NCI-H1092 treated with DMSO at 0.1 percent for 48 hours (cell line): ENCODE measurements around the gene ZNF714.

Experiments
- DNase-seq: peaks from one replicate; lab custom pipeline; 2025; lab: John Stamatoyannopoulos, UW

ZNF714 gene

GRCh38 chr19:21082011-21082975, at the start of gene ZNF714:
Gene ZNF714 (plus strand): TSS chr19:21082203. CDS start chr19:21098269, 16,066 bp downstream.
- DNase-seq, result peak; percentile 71

DNA sequence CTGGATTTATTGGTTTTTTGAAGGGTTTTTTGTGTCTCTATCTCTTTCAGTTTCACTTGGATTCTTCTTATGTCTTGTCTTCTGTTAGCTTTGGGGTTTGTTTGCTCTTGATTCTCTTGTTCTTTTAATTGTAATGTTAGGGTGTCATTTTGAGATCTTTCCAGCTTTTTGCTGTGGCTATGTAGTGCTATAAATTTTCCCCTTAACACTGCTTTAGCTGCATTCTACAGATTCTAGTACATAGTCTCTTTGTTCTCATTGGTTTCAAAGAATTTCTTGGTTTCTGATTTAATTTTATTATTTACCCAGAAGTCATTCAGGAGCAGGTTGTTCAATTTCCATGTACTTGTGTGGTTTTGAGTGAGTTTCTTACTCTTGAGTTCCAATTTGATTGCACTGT, 37.0 kb upstream of the ZNF714 start:
- no peak for DNase-seq

GRCh38 chr19:21046489-21046888, 35.5 kb upstream of the ZNF714 start:
- no peak for DNase-seq

- no peak for DNase-seq
Observed at GRCh38 chr19:21047716-21048115, 34.3 kb upstream of the ZNF714 start.

DNA sequence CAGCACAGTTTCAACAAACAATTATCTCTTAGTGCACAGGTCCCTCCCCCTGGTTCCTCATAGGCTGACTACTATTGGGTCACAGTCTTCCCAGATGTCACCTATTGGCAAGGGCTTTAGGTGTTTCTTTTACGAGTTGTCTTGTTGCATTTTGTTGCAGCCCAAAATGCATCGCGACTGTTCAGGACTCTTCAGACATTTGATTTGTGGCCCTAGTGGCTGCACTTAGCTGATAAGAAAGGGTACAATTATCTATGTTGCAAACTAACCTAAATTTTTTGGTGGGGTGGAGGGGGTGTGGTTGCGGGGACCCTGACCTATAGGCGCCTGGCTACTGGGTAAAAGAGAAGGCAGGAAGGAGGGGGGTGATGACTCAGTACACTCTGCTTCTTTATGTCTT, 29.1 kb upstream of the ZNF714 start:
- no peak for DNase-seq

DNA sequence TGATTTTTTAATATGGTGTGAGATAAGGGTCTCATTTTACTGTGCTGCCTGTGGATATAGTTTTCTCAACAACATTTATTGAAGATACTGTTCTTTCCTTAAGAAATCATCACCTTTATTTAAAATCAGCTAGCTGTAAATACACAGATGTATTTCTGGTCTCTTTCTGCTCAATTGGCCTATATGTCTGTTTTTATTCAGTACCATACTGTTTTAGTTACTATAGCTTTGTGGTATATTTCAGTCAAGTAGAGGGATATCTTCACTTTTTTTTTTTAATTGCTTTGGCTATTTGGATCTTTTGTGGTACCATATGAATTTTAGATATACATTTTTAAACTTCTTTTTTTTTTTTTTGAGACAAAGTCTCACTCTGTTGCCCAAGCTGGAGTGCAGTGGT, 16.7 kb upstream of the ZNF714 start:
- DNase-seq, result no peak

DNA sequence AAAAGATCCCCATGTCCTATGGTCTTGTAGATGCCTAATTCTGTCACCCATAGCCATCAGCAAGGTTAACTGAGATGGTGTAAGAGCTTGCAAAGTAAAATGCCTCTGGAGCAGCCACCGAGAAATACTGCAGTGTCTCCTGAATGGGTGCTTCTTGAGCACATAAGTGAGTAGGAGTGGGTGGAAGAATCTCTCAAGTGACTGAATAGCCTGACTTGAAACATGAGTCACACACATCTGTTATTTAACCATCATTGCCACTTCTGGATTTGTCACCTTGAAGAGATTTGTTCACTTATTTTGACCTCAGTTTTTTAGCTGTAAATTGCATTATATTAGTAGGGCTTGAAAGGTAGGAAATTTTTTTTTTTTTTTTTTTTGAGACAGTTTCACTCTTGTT, 2.3 kb downstream of the ZNF714 start:
- DNase-seq, result no peak

- no peak for DNase-seq
Observed at GRCh38 chr19:21087871-21088270, 5.9 kb downstream of the ZNF714 start.

DNA sequence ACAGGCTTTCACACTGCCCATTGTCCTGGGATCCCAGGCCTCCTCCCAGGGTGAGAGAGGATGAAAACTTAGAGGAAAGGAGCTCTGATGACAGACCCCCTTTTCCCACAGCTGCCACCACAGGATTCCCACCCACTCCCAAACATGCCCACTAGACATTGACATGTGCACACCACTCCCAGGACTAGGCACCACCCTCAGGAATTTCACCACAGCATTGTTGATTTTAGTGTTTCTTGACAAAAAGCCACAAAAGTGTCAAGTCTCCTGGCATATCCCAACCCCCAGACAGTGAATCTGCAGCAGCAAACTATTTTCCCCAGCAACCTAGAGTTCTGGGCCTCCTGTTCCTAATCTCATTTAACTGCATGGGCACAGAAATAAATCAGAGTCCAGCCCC, 10.1 kb downstream of the ZNF714 start:
- DNase-seq, result no peak

- DNase-seq, result no peak
Observed at GRCh38 chr19:21094347-21095025, 12.5 kb downstream of the ZNF714 start.

DNA sequence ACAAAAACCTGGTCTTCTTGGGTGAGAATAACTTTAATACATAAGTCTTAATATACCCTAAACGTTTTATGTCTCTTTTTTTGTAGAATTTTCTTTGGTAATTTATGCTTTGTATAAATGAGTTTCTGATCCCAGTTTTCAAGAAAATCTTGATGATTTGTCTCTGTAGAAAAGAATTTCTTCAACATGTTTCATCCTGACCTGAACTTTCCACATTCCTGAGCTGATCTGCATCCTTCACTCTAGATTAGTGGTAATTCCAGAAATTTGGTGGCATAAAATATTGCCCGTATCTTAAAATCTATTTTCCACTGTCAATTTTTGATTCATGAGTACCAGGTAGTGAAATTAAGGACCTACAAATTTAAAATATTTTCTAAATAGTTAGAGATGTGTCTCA, 16.3 kb downstream of the ZNF714 start:
- no peak for DNase-seq

DNA sequence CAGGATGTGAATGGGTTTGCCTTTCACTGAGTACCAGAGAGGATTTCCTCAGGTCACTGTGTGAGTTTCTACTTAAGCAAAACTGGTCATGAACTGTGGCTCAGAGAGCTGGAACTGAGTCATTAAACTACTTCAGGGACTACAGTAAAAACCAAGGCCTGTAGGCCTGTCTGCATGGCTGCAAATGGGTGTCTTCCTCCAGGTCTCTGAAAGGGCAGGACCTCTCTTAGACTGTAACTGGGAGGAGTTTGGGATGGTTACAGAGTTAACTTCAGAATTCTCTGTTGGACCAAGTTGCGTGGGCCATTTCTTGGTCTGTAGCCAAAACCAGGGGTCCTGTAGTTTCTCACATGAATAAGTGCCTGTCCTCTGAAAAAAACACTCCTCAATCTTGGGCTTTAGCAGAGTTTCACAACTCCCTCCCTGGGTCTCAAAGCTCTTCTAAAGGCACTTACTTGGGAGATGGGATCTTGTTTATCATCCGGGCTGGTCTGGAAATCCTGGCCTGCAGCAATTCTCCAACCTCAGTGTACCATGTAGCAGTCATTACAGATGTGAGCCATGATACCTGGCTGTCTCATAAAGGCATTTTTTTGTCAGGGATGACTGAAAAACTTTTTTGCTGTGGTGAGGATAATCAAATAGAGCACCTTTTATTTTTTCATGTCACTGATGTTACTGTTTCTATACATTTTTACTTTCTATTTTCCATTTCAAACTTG, 19.7 kb downstream of the ZNF714 start:
- no peak for DNase-seq

- no peak for DNase-seq
Observed at GRCh38 chr19:21109116-21109515, 27.1 kb downstream of the ZNF714 start.

DNA sequence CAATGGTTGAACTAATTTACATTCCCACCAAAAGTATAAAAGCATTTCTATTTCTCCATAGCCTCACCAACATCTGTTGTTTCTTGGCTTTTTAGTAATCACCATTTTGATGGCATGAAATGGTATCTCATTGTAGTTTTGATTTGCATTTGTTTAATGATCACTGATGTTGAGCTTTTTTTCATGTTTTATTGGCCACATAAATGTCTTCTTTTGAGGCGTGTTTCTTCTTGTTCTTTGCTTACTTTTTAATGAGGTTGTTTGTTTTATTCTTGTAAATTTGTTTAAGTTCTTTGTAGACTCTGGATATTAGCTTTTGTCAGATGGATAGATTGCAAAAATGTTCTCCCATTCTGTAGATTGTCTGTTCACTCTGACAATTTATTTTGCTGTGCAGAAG, 28.2 kb downstream of the ZNF714 start:
- DNase-seq, result no peak

DNA sequence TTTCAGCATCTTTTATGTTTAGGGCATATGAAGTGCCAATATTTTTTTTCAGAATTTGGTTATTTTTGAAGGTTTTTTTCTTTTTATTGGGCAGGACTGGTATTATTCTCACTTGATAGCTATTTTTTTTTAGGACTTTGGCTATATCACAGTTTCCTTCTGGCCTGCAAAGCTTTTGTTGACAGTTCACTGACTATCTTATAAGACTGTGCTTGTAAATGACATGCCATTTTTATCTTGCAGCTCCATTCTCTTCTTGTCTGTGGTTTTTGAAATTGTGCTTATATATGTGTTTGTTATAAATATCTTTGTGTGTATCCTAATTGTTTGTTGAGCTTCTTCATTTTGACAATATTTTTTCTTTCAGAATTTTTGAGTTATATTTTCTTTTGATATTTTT, 33.4 kb downstream of the ZNF714 start:
- DNase-seq, result no peak

DNA sequence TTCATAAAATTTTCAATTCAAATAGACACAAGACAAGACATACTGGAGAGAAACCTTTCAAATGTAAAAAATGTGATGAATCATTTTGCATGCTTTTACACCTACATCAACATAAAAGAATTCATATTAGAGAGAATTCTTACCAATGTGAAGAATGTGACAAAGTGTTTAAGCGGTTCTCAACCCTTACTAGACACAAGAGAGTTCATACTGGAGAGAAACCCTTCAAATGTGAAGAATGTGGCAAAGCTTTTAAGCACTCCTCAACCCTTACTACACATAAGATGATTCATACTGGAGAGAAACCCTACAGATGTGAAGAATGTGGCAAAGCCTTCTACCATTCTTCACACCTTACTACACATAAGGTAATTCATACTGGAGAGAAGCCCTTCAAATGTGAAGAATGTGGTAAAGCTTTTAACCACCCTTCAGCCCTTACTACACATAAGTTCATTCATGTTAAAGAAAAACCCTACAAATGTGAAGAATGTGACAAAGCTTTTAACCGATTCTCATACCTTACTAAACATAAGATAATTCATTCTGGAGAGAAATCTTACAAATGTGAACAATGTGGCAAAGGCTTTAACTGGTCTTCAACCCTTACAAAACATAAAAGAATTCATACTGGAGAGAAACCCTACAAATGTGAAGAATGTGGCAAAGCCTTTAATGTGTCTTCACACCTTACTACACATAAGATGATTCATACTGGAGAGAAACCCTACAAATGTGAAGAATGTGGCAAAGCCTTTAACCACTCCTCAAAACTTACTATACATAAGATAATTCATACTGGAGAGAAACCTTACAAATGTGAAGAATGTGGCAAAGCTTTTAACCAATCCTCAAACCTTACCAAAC, 35.3 kb downstream of the ZNF714 start:
- DNase-seq, result no peak

GRCh38 chr19:21126078-21126477, 44.1 kb downstream of the ZNF714 start:
- no peak for DNase-seq

- no peak for DNase-seq
Observed at GRCh38 chr19:21127001-21127400, 45.0 kb downstream of the ZNF714 start.

- no peak for DNase-seq
Observed at GRCh38 chr19:21127898-21128297, 45.9 kb downstream of the ZNF714 start.

DNA sequence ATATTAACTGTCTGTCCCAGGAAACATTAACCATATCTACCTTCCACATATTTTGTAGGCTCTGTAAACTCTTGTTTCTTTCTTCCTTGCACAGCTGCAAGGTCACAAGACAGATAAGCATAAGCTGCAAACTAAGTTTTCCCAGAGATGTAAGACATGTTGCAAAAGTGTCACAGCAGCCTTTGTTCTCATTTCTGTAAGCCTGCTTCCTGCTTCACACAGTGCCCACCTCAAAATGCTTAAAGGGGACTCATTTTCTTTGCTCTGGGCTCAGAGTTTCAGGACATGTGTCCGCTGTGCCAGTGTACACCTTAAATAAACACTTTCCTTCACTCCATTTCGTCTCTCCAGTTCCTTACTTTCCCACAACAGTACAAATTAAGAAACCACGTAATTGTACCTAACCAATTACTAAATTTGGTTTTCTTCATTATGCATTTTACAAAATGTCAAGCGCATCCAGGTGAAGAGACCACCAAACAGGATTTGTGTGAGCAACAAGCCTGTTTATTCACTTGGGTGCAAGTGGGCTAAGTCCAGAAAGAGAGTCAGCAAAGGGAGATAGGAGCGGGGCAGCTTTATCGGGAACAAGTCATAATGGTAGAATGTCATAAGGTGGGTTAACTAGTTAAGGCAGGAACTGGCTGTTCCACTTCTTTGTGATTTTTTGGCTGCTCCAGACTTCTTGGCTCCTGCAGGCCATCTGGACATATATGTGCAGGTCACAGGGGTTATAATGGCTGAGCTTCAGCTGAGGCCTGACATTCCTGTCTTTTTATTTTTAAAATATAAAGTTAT, 47.1 kb downstream of the ZNF714 start:
- DNase-seq, result no peak
